Epidermal melanocyte (primary cell): ENCODE data around the gene WDR93.

Source experiments
- DNase-seq: peaks from one replicate; pipeline ENCODE4 v3.0.0; 2011; ENCODE audit warnings: low spot score; ENCODE audit not compliant: insufficient read length

Gene WDR93

GRCh38 chr15:89662893-89663626 lies 27.6 kb upstream of the WDR93 start:
- DNase-seq = peak; percentile 93

- no peak for DNase-seq
These were observed 25.9 kb upstream of the WDR93 start for GRCh38 chr15:89664441-89665350.

GRCh38 chr15:89665449-89666181 lies 25.0 kb upstream of the WDR93 start:
- no peak for DNase-seq

DNA sequence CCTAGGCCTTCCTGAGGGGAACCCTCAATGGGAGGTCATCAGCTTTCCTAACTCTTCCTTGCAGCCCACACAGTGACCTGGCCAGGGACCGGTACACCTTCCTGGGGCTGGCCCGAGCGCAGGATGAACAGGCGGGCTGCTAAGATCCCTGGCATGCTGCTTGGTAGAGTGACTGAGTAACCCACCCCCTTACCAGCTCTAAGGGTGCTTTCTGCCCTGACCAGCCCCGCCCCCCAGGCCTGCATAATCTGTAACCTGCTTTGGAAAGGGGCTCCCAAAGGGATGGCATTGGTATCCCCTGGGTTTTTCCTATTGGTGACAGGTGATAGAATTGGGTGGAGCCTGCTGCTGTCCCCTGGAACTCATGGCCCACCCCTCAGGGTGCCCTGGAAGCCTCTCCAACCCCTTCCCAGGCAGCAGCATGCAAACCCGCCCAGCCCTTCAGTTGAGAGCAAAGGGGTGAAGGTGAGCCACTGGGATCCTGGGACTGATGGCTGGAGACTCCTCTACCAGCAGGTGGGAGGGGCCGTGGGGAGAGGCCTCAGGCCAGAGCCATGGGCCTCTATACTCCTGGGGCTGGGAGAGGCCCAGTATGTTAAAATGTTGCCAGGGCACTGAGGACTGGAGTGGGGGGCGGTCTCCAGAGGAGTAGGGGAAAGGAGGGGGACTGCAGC lies 24.3 kb upstream of the WDR93 start:
- no peak for DNase-seq

DNA sequence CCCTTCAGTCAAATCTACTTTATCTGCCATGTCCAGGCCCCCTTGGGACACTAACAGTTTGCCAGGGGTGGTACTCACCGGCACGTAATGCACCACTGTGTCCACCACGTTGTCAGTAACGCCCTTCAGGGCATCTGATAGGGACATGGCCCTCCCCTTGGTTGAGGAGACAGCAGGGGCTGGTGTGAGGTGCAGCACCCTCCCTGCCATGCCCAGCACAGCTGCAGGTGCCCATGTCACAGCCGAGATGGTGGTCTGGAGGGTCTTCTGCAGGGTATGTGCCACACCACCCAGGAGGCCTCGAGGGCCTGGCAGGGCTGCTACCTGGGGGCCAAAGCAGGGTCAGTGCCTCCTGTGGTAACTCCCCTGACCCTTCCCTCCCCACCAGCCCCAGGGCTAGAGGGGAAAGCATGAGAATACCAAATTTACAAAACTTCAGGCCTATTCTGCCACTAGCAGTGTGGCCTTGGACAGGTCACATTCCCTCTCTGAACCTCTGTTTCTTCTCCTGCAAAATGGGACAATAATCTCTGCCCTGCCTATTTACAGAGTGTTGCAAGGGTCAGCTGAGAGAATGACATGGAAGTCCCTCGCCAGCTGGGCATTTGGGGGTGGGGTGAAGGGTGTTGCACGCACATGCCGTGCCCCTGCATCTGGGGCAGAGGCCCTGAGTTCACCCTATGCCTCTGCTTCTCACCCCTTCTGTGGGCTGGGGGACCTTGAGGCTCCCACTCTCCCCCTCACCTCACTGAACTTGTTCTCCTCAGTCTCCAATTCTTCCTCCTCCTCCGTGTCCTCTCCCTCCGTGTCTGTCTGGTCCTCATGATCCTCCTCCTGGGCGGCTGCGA lies 23.5 kb upstream of the WDR93 start:
- no peak for DNase-seq

GRCh38 chr15:89667706-89667960 lies 23.0 kb upstream of the WDR93 start:
- no peak for DNase-seq

DNA sequence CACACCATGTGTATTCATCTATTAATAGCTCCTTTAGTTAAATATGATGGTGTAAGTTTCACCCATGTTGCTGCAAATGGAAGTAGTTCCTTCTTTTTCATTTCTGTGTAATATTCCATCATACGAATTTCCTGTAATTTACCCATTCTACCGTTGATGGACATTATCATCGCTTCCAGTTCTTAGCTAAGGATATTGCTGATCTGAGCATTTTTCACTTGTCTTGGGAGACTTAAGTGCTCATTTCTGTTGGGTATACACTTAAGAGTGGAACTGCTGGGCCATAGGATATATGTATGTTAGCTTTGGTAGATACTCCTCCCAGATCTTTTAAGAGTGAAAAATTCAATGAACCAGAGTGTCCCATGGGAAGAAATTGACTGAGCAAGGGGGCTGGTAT lies 22.4 kb upstream of the WDR93 start:
- no peak for DNase-seq

GRCh38 chr15:89669309-89669865 lies 21.2 kb upstream of the WDR93 start:
- DNase-seq = no peak

GRCh38 chr15:89669941-89670340 lies 20.7 kb upstream of the WDR93 start:
- DNase-seq = no peak

DNA sequence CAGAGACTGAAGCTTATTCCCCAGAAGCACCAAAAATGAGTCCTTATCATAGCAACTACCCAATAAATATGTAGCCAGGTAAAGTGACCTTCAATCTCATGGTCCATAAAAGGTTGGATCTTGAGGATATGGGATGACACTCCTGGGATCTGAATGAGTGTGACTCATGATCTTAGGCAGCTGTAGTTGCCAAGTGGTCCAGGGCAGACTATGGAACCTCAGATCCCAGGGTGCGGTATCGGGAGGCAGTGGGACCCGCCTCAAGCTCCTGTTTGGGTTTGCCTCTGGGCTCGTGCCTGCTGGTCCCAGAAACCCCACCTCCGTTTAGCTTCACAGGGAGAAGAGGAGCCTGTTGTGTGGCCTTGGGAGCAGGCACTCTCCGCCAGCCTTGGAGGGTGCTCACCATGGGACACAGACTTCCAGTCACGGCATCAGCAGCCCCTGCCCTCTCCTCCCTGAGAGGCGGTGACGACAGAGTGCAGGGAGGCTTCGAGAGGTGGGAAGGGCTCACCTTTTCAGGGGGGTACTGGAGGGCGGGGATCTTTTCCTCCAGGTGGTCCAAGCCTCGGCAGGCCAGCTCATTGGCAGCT lies 19.5 kb upstream of the WDR93 start:
- no peak for DNase-seq

DNA sequence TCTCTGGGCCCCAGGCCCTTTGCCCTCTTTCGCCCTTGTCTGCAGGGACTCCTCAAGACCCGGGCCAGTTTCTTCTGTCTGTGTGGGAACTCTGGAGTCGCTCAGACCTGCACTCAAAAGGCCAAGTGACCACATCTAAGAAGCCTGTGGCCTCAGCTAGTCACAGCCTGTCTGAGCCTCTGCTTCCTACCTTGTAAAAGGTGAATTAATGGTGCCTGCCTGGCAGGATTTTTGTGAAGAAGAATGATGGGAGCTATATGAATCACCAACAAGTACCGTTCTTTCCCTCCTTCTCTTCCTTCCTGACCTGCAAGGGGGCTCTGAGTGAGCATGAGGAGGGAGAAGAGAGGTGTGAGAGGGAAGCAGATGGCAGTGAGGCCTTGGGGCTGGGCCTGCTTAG lies 18.9 kb upstream of the WDR93 start:
- DNase-seq = no peak

GRCh38 chr15:89672221-89673164 lies 18.1 kb upstream of the WDR93 start:
- no peak for DNase-seq

DNA sequence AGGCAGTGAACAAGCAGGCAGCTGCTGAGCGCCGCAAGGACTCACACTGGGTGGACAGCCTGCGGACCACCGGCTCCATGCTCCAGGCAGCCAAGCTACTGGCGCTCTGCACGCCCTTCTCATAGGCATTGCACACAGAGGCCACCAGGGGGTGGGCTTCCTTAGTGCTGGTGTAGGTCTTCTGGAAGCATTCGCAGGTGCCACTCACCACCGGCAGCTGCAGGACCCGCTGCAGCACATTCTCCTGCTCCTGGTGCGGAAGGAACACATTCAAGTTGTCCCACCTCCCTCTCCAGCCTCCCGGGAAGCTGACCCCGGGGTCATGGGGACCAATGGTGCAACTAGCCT lies 17.5 kb upstream of the WDR93 start:
- DNase-seq = no peak

GRCh38 chr15:89674526-89674925 lies 16.1 kb upstream of the WDR93 start:
- no peak for DNase-seq

GRCh38 chr15:89675606-89676005 lies 15.0 kb upstream of the WDR93 start:
- DNase-seq = no peak

- no peak for DNase-seq
These were observed 13.2 kb upstream of the WDR93 start for GRCh38 chr15:89677381-89677780.

DNA sequence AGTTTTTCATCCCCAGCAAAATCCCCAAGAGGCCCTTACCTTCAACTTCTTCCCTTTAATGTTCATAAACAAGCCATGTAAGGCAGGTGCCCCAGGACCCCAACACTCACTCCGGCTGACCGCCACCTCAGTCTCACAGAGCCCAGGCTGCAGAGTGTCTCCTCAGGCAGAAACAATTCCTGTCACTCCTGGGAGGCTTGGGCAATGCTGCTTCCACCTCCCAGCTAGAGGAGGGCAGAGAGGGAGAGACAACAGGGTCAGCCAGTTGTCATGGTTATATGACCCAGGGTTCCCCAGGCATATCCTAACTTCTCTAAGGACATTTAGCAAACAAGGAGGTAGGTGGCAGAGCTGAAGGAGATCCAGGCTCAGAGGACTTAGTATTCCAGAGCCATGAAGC lies 11.4 kb upstream of the WDR93 start, which contains the start of gene PLIN1:
PLIN1 (minus strand) TSS at position 156 of the 400 bp plus-strand sequence. CDS start 1,878 bp downstream, outside the sequence.
- DNase-seq = no peak

DNA sequence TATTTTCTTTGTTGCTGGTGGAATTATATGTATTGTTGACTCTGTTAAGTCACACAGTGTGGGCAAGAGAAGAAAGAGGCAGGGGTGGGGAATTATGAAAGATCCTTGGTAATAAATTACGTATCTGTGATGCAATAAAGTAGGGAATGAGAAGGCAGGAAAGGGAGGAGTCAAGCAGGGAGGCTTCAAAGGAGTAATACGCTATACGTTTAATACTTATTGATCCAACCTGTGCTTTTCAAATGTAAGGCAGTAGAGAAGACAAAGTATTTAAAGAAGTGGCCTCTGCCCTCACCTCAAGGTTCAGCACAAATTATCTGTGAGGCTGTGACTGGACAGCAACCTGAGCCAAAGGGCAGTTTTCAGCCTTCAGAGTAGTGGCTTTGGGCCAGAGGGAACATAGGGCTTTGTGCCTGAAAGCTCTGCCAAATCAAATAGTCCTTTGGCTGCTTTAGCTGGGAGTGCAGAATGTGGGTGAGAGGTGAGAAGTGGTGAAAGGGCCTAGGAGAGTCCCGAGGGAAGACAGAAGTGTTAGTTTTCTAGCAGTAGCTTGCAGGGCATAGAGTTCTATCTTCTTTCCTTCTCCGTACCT lies 10.2 kb upstream of the WDR93 start:
- DNase-seq = no peak

DNA sequence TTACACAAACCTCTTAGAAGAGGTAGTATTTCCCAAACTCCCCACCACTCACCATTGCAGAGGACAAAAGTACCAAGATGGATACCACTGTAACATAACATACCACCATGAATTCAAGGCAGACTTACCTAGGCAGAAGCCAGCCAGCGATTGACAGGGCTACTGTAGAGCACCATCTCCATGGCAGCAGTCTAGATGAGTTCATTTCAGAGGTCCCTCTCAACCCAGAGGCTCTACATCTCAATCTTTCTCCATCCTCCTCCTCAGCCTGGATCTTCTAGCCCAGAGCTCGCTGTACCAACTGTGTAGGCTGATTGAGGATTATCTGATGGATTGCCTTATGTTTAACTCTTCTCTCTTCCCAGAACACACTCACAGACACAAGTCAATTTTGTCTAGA lies 9.5 kb upstream of the WDR93 start:
- no peak for DNase-seq
